ENCODE results near the gene VEZT.
"Not testable (repeated sequence)": the region's sequence is repeated elsewhere in the genome, so short reads cannot be mapped to it uniquely, and the experiment has no call there.

GRCh38 chr12:95234187-95234586 lies 16.6 kb downstream of the VEZT start:
- TF ChIP-seq EP300 (conservative IDR thresholded peaks at IDR 0.05; ENCODE audit: poor library complexity, severe bottlenecking); CTCF (IDR thresholded peaks at IDR 0.05; ENCODE audit: poor library complexity, severe bottlenecking): not testable (repeated sequence)
